BLaER1 (cell line): ENCODE results near the gene RNASE7.

Source experiments
- H3K27ac ChIP-seq: shearing (Covaris generic); formaldehyde crosslinking; 2 replicates; pipeline ENCODE4 v1.8.1; 2022
- H3K27me3 ChIP-seq: shearing (Covaris generic); formaldehyde crosslinking; 2 replicates; pipeline ENCODE4 v1.8.1; 2022
- H3K36me3 ChIP-seq: shearing (Covaris generic); formaldehyde crosslinking; 2 replicates; pipeline ENCODE4 v1.8.1; 2022
- H3K4me1 ChIP-seq: shearing (Covaris generic); formaldehyde crosslinking; 2 replicates; pipeline ENCODE4 v1.8.1; 2022
- H3K4me2 ChIP-seq: shearing (Covaris generic); formaldehyde crosslinking; 2 replicates; pipeline ENCODE4 v1.8.1; 2022
- H3K4me3 ChIP-seq: shearing (Covaris generic); formaldehyde crosslinking; 2 replicates; pipeline ENCODE4 v1.8.1; 2022
- H3K9ac ChIP-seq: shearing (Covaris generic); formaldehyde crosslinking; 2 replicates; pipeline ENCODE4 v1.8.1; 2022
- H3K9me3 ChIP-seq: shearing (Covaris generic); formaldehyde crosslinking; 2 replicates; pipeline ENCODE4 v1.8.1; 2022
- H4K20me1 ChIP-seq: shearing (Covaris generic); formaldehyde crosslinking; 2 replicates; pipeline ENCODE4 v1.8.1; 2022
- Cebpa-rat ChIP-seq: shearing (Covaris generic); IDR thresholded peaks from 2 replicates; pipeline ENCODE4 v1.8.1; 2022

RNASE7 gene

DNA sequence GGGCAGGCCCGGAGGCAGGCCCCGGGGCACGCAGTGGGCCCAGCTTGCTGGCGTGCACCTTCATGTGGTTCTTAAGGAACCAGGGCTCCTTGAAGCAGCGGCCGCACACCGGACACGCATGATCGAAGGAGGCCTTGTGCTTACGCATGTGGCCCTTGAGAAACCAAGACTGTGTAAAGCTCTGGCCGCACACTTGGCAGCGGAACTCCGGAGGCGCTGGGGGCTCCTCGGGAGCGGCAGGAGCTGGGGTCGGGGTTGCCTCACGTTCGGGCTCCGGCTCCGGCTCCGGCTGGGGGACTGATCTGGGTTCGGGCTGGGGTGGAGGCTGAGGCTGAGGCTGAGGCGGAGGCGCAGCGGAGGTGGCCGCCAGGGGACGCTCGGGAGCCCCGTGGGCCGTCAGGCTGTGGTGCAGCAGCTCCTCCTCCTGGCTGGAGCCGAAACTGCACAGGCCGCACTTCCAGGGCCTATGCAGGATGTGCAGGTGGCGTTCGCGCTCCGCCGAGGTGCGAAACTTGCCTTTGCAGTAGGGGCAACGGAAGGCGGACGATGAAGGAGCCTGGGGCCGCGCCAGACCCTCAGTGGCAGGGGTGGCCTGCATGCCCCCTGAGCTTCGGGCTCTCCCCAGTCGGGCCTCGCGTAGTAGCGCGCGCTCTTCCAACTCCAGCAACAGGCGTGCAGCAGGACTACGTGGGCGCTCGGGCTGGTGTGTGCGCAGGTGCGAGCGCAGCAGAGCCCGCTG lies 50.3 kb downstream of the RNASE7 start:
- Histone ChIP-seq H3K27me3 (no peaks in the 10 kb centered on the region), H3K9ac (peak overlapping the region; percentile 71), H3K4me3 (peak overlapping the region; percentile 42; the same call in 1 of the 2 replicates), H3K36me3 (peaks cover 54% of the 10 kb centered on the region), H3K4me1 (peaks cover 79% of the 10 kb centered on the region), H3K27ac (peak overlapping the region; percentile 76), H4K20me1 (peaks cover 86% of the 10 kb centered on the region), H3K9me3 (no peaks in the 10 kb centered on the region), H3K4me2 (peak overlapping the region; percentile 82)
- no peak for TF ChIP-seq Cebpa-rat

DNA sequence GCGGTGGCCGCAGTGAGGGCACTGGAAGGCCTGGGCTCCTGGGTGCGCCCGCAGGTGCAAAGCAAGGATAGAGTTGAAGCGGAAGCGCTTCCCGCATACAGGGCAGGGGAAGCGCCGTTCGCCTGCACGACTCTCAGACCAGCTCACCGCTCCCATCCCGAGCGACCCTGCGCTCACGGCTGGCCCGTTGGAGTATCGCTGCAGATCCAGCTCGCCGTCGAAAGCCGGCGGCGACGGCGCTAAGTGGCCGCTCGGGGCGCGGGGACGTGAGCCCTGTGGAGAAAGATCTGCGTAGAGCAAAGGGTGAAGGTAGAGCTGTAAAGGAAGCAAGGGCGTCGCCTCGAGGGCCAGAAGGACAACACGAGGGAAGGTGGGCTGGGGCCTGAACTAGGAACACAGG lies 50.9 kb downstream of the RNASE7 start:
- TF ChIP-seq Cebpa-rat = no peak
- Histone ChIP-seq H4K20me1 (peaks cover 80% of the 10 kb centered on the region), H3K9ac (no peak overlapping the region), H3K4me3 (no peak overlapping the region), H3K4me1 (peaks cover 75% of the 10 kb centered on the region), H3K4me2 (peak overlapping the region; percentile 82), H3K27me3 (no peaks in the 10 kb centered on the region), H3K27ac (no peak overlapping the region), H3K36me3 (peaks cover 53% of the 10 kb centered on the region), H3K9me3 (no peaks in the 10 kb centered on the region)
